ENCODE measurements around the gene KDM2A. TPM values are rescaled to one million over a fixed set of nuclear protein-coding genes. Genes with fewer than 3 reads are reported as not detected.
A peak's percentile ranks its signal among the peaks of the same experiment; 100 is the strongest.

KDM2A gene
- 100 to 1,000 TPM; 128 to 134 TPM for total RNA-seq

- H3K4me3 Mint-ChIP-seq = peak within 1 kb of the TSS; percentile 99
- DNase-seq (peak; percentile 98), ATAC-seq (ENCODE audit: low read depth) (peak; percentile 84)
- H3K27ac Mint-ChIP-seq = peak within 1 kb of the TSS; percentile 95
- POLR2A ChIA-PET = interaction anchor here (0.6 to 4.7 kb wide), 12 partner anchors 10 to 261 kb away, joined by 3 to 43 read pairs (median 3); partner anchors contain the start of gene PC
- no peaks in the 10 kb centered on the region for H3K9me3 Mint-ChIP-seq
- peaks cover 1% of the 10 kb centered on the region for H3K27me3 Mint-ChIP-seq
- H3K4me1 Mint-ChIP-seq = peaks cover 33% of the 10 kb centered on the region
- peaks cover 23% of the 10 kb centered on the region for H3K36me3 Mint-ChIP-seq
These were observed at the start of gene KDM2A for GRCh38 chr11:67118801-67119584. TSS of gene KDM2A (plus strand) at chr11:67119263. CDS start at chr11:67121317, 2,054 bp downstream.

- Mint-ChIP-seq H3K4me3 (peak overlapping the region; percentile 55), H3K27me3 (peaks cover 8% of the 10 kb centered on the region), H3K4me1 (peaks cover 4% of the 10 kb centered on the region), H3K27ac (no peak overlapping the region), H3K9me3 (no peaks in the 10 kb centered on the region), H3K36me3 (no peaks in the 10 kb centered on the region)
- peak; percentile 85 for DNase-seq
- POLR2A ChIA-PET = interaction anchor here (1.3 kb wide), 1 partner anchor 18 kb away, joined by 4 read pairs; no protein-coding TSS in a partner anchor
- ATAC-seq (ENCODE audit: low read depth) = peak; percentile 92
These were observed 47.4 kb upstream of the KDM2A start for GRCh38 chr11:67071420-67072284.

- no peaks in the 10 kb centered on the region for H3K36me3 Mint-ChIP-seq
- no peak for ATAC-seq (ENCODE audit: low read depth)
- DNase-seq = no peak
- H3K27ac Mint-ChIP-seq = no peak overlapping the region
- H3K4me1 Mint-ChIP-seq = peaks cover 4% of the 10 kb centered on the region
- no peak overlapping the region for H3K4me3 Mint-ChIP-seq
- no peaks in the 10 kb centered on the region for H3K9me3 Mint-ChIP-seq
- POLR2A ChIA-PET = interaction anchor here (1.3 kb wide), 1 partner anchor 19 kb away, joined by 4 read pairs; no protein-coding TSS in a partner anchor
- H3K27me3 Mint-ChIP-seq = peaks cover 8% of the 10 kb centered on the region
These were observed 46.8 kb upstream of the KDM2A start for GRCh38 chr11:67072295-67072694.

- POLR2A ChIA-PET = interaction anchor here (0.6 kb wide), 1 partner anchor 1400 kb away, joined by 3 read pairs; no protein-coding TSS in a partner anchor
- peaks cover 7% of the 10 kb centered on the region for H3K27me3 Mint-ChIP-seq
- peaks cover 4% of the 10 kb centered on the region for H3K4me1 Mint-ChIP-seq
- no peak for DNase-seq
- no peaks in the 10 kb centered on the region for H3K9me3 Mint-ChIP-seq
- H3K27ac Mint-ChIP-seq = no peak overlapping the region
- ATAC-seq (ENCODE audit: low read depth) = no peak
- H3K4me3 Mint-ChIP-seq = no peak overlapping the region
- H3K36me3 Mint-ChIP-seq = no peaks in the 10 kb centered on the region
These were observed 45.2 kb upstream of the KDM2A start for GRCh38 chr11:67073908-67074307.

- Mint-ChIP-seq H3K9me3 (no peaks in the 10 kb centered on the region), H3K4me3 (no peak overlapping the region), H3K27ac (no peak overlapping the region), H3K36me3 (no peaks in the 10 kb centered on the region), H3K4me1 (peaks cover 4% of the 10 kb centered on the region), H3K27me3 (peaks cover 5% of the 10 kb centered on the region)
- DNase-seq = no peak
- no peak for ATAC-seq (ENCODE audit: low read depth)
- POLR2A ChIA-PET = interaction anchor here (0.7 kb wide), 1 partner anchor 19 kb away, joined by 3 read pairs; no protein-coding TSS in a partner anchor
These were observed 42.9 kb upstream of the KDM2A start for GRCh38 chr11:67076202-67076601.

- no peaks in the 10 kb centered on the region for H3K36me3 Mint-ChIP-seq
- no peak for ATAC-seq (ENCODE audit: low read depth)
- DNase-seq = no peak
- peaks cover 6% of the 10 kb centered on the region for H3K27me3 Mint-ChIP-seq
- POLR2A ChIA-PET = no interaction called here
- H3K27ac Mint-ChIP-seq = no peak overlapping the region
- H3K9me3 Mint-ChIP-seq = no peaks in the 10 kb centered on the region
- H3K4me1 Mint-ChIP-seq = peaks cover 11% of the 10 kb centered on the region
- H3K4me3 Mint-ChIP-seq = no peak overlapping the region
These were observed 39.9 kb upstream of the KDM2A start for GRCh38 chr11:67079065-67079705.

- ATAC-seq (ENCODE audit: low read depth) (peak; percentile 20), DNase-seq (no peak)
- H3K27me3 Mint-ChIP-seq = peaks cover 3% of the 10 kb centered on the region
- H3K36me3 Mint-ChIP-seq = no peaks in the 10 kb centered on the region
- H3K27ac Mint-ChIP-seq = peak overlapping the region; percentile 54
- POLR2A ChIA-PET = interaction anchor here (0.9 to 1.1 kb wide), 5 partner anchors 18 to 180 kb away, joined by 3 to 5 read pairs (median 3); partner anchors contain the start of gene KDM2A
- no peaks in the 10 kb centered on the region for H3K9me3 Mint-ChIP-seq
- H3K4me3 Mint-ChIP-seq = peak overlapping the region; percentile 41
- H3K4me1 Mint-ChIP-seq = peaks cover 11% of the 10 kb centered on the region
These were observed 36.8 kb upstream of the KDM2A start for GRCh38 chr11:67082071-67082791.

- no peak for ATAC-seq (ENCODE audit: low read depth)
- Mint-ChIP-seq H3K9me3 (no peaks in the 10 kb centered on the region), H3K27me3 (peaks cover 2% of the 10 kb centered on the region), H3K27ac (no peak overlapping the region), H3K36me3 (no peaks in the 10 kb centered on the region), H3K4me3 (no peak overlapping the region), H3K4me1 (peaks cover 11% of the 10 kb centered on the region)
- POLR2A ChIA-PET = interaction anchor here (1.2 kb wide), 1 partner anchor 18 kb away, joined by 4 read pairs; no protein-coding TSS in a partner anchor
- no peak for DNase-seq
These were observed 35.2 kb upstream of the KDM2A start for GRCh38 chr11:67083786-67084366.

GRCh38 chr11:67085617-67086016 lies 33.4 kb upstream of the KDM2A start:
- peaks cover 2% of the 10 kb centered on the region for H3K27me3 Mint-ChIP-seq
- ATAC-seq (ENCODE audit: low read depth) (no peak), DNase-seq (no peak)
- no peaks in the 10 kb centered on the region for H3K36me3 Mint-ChIP-seq
- H3K9me3 Mint-ChIP-seq = no peaks in the 10 kb centered on the region
- no peak overlapping the region for H3K4me3 Mint-ChIP-seq
- POLR2A ChIA-PET = no interaction called here
- H3K27ac Mint-ChIP-seq = no peak overlapping the region
- peaks cover 11% of the 10 kb centered on the region for H3K4me1 Mint-ChIP-seq

- Mint-ChIP-seq H3K27me3 (no peaks in the 10 kb centered on the region), H3K27ac (no peak overlapping the region), H3K4me1 (no peaks in the 10 kb centered on the region), H3K36me3 (no peaks in the 10 kb centered on the region), H3K9me3 (no peaks in the 10 kb centered on the region), H3K4me3 (no peak overlapping the region)
- ATAC-seq (ENCODE audit: low read depth) (no peak), DNase-seq (no peak)
- POLR2A ChIA-PET = no interaction called here
These were observed 28.3 kb upstream of the KDM2A start for GRCh38 chr11:67090717-67091116.

- POLR2A ChIA-PET = interaction anchor here (0.8 to 1.1 kb wide), 2 partner anchors 24 to 35 kb away, joined by 3 read pairs; partner anchors contain the start of gene KDM2A
- ATAC-seq (ENCODE audit: low read depth) (no peak), DNase-seq (no peak)
- Mint-ChIP-seq H3K27ac (no peak overlapping the region), H3K9me3 (no peaks in the 10 kb centered on the region), H3K36me3 (no peaks in the 10 kb centered on the region), H3K4me3 (no peak overlapping the region), H3K4me1 (peaks cover 11% of the 10 kb centered on the region), H3K27me3 (no peaks in the 10 kb centered on the region)
These were observed 23.9 kb upstream of the KDM2A start for GRCh38 chr11:67095214-67095507.

GRCh38 chr11:67098799-67099429 lies 20.1 kb upstream of the KDM2A start:
- Mint-ChIP-seq H3K4me3 (no peak overlapping the region), H3K36me3 (no peaks in the 10 kb centered on the region), H3K27ac (peak overlapping the region; percentile 9), H3K27me3 (no peaks in the 10 kb centered on the region), H3K4me1 (peaks cover 26% of the 10 kb centered on the region), H3K9me3 (no peaks in the 10 kb centered on the region)
- POLR2A ChIA-PET = no interaction called here
- DNase-seq (no peak), ATAC-seq (ENCODE audit: low read depth) (no peak)

Measured in activated naive CD8-positive, alpha-beta T cell treated with anti-CD3 and anti-CD28 coated beads, Interleukin-2, amount 10 ng/mL, durations not matched to agents 7 days and 5 days (primary cell).